Liver (tissue), 3 donors: Measurements from ENCODE around the gene MRPL21.

Experiments used
- CTCF ChIP-seq: fragments of 150-350 bp; IDR thresholded peaks from 2 replicates; pipeline ENCODE4 v1.5.1; 2017; ENCODE audit warnings: improper control_type of control experiment, low read depth, low read length; ENCODE audit not compliant: missing input control
- JUND ChIP-seq, 2 donors: IDR thresholded peaks; 2 replicates each; pipeline ENCODE4 v1.6.1; 2016; ENCODE audit warnings: antibody characterized with exemption in 2 of 2
- RAD21 ChIP-seq, 2 donors: IDR thresholded peaks; 2 replicates each; pipeline ENCODE4 v1.6.1; 2016; ENCODE audit warnings: antibody characterized with exemption in 2 of 2, mild to moderate bottlenecking in 2 of 2
- REST ChIP-seq: IDR thresholded peaks from 2 replicates; pipeline ENCODE4 v1.6.1; 2016; ENCODE audit warnings: antibody characterized with exemption, mild to moderate bottlenecking
- RXRA ChIP-seq, 2 donors: IDR thresholded peaks; 2 replicates each; pipeline ENCODE4 v1.6.1; 2017 to 2018; ENCODE audit warnings: antibody characterized with exemption in 2 of 2, mild to moderate bottlenecking in 1 of 2
- TAF1 ChIP-seq: conservative IDR thresholded peaks from 2 replicates; pipeline ENCODE4 v1.6.1; 2016; ENCODE audit warnings: antibody characterized with exemption, mild to moderate bottlenecking
- YY1 ChIP-seq: IDR thresholded peaks from 2 replicates; pipeline ENCODE4 v1.6.1; 2016; ENCODE audit warnings: antibody characterized with exemption, mild to moderate bottlenecking
- donor health status: healthy.
- donor health status: healthy.

- TF ChIP-seq CTCF: no peak
- no peak for TF ChIP-seq TAF1
- TF ChIP-seq YY1: no peak
- no peak for TF ChIP-seq RAD21 (IDR thresholded peaks at IDR 0.05)
- TF ChIP-seq RXRA (IDR thresholded peaks at IDR 0.05): no peak
- no peak for TF ChIP-seq JUND (IDR thresholded peaks at IDR 0.05)
- no peak for TF ChIP-seq REST
Measured at GRCh38 chr11:68891351-68891948, 12.2 kb downstream of the MRPL21 start.
